ENCODE data around the gene KLF12.

The KLF12 gene

GRCh38 chr13:74103970-74104555 lies 30.1 kb downstream of the KLF12 start:
- peaks cover 7% of the 10 kb centered on the region for H3K9me3 Mint-ChIP-seq
- H3K27ac Mint-ChIP-seq, result no peak overlapping the region
- peaks cover 19% of the 10 kb centered on the region for H3K36me3 Mint-ChIP-seq (ENCODE audit: low read depth)
- no peaks in the 10 kb centered on the region for H3K27me3 Mint-ChIP-seq (ENCODE audit: low read depth)
- peaks cover 11% of the 10 kb centered on the region for H3K4me1 Mint-ChIP-seq (ENCODE audit: low read depth)
- DNase-seq (ENCODE audit: low spot score), result no peak
- H3K4me3 Mint-ChIP-seq, result no peak overlapping the region

- H3K27ac Mint-ChIP-seq, result no peak overlapping the region
- DNase-seq (ENCODE audit: low spot score), result no peak
- peaks cover 19% of the 10 kb centered on the region for H3K36me3 Mint-ChIP-seq (ENCODE audit: low read depth)
- H3K4me3 Mint-ChIP-seq, result no peak overlapping the region
- H3K9me3 Mint-ChIP-seq, result peaks cover 7% of the 10 kb centered on the region
- no peaks in the 10 kb centered on the region for H3K27me3 Mint-ChIP-seq (ENCODE audit: low read depth)
- H3K4me1 Mint-ChIP-seq (ENCODE audit: low read depth), result peaks cover 11% of the 10 kb centered on the region
Measured at GRCh38 chr13:74103196-74103595, 31.0 kb downstream of the KLF12 start.

DNA sequence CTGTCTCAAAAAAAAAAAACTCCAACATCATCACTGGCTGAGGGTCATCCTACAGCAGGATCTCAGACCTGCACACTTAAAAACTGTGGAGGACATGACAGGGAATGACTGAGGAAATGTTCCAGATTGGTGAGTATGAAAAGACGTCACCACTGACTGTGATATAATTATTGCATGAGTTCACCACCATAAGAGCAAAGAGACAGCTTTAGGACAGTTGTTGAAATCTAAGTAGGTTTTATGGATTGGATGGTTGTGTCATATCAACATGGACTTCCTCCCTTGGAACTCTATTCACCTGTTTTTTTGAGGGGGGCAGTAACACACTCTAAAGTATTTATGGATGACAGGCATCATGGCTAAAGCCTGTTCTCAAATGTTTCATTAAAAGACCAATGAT lies 31.5 kb downstream of the KLF12 start:
- no peaks in the 10 kb centered on the region for H3K27me3 Mint-ChIP-seq (ENCODE audit: low read depth)
- H3K9me3 Mint-ChIP-seq, result peaks cover 7% of the 10 kb centered on the region
- H3K4me3 Mint-ChIP-seq, result no peak overlapping the region
- DNase-seq (ENCODE audit: low spot score), result no peak
- no peak overlapping the region for H3K27ac Mint-ChIP-seq
- peaks cover 19% of the 10 kb centered on the region for H3K36me3 Mint-ChIP-seq (ENCODE audit: low read depth)
- peaks cover 11% of the 10 kb centered on the region for H3K4me1 Mint-ChIP-seq (ENCODE audit: low read depth)

DNA sequence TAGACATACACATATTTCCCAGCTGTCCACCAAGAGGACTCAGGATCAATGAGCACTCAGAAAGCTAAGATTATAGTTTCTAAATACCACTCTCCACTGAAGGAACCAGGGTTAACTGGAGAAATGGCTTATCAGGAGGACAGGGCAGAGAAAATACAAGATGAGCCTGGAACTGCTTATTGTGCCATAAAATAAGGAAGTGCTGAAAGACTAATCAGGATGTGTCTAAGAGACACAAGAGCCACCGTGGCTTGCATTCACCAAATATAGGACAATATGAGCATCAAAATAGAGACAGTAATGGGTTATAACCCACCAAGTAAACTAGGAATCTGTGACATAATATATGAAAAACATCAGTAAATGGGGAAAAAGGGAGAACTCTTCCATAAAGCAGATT lies 32.8 kb downstream of the KLF12 start:
- Mint-ChIP-seq H3K36me3 (ENCODE audit: low read depth) (peaks cover 18% of the 10 kb centered on the region), H3K27ac (no peak overlapping the region), H3K27me3 (ENCODE audit: low read depth) (no peaks in the 10 kb centered on the region), H3K4me3 (no peak overlapping the region), H3K4me1 (ENCODE audit: low read depth) (peaks cover 11% of the 10 kb centered on the region), H3K9me3 (peaks cover 7% of the 10 kb centered on the region)
- DNase-seq (ENCODE audit: low spot score), result no peak

GRCh38 chr13:74098077-74098476 lies 36.1 kb downstream of the KLF12 start:
- Mint-ChIP-seq H3K9me3 (peaks cover 7% of the 10 kb centered on the region), H3K36me3 (ENCODE audit: low read depth) (peaks cover 20% of the 10 kb centered on the region), H3K27me3 (ENCODE audit: low read depth) (no peaks in the 10 kb centered on the region), H3K27ac (no peak overlapping the region), H3K4me1 (ENCODE audit: low read depth) (peaks cover 15% of the 10 kb centered on the region), H3K4me3 (no peak overlapping the region)
- no peak for DNase-seq (ENCODE audit: low spot score)

DNA sequence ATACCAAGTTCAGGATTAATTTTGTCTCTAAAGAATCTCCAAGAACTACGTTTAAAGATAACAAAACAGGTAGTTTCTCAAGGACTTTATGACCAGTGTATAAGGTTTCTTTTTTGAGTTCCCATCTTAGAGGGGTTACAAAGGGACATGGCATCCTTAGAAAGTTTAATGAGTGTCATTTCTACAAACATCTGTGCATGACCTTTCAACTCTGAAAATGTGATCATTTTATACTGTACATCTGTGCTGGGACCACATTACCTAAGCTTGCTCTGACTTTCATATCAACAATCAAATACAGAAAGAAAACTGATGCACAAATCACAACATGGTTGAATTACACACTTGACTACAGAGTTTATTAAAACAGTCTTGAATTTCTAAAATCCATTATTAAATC lies 37.1 kb downstream of the KLF12 start:
- Mint-ChIP-seq H3K4me3 (no peak overlapping the region), H3K4me1 (ENCODE audit: low read depth) (peaks cover 20% of the 10 kb centered on the region), H3K9me3 (peaks cover 7% of the 10 kb centered on the region), H3K27me3 (ENCODE audit: low read depth) (no peaks in the 10 kb centered on the region), H3K27ac (no peak overlapping the region), H3K36me3 (ENCODE audit: low read depth) (peaks cover 20% of the 10 kb centered on the region)
- DNase-seq (ENCODE audit: low spot score), result no peak

DNA sequence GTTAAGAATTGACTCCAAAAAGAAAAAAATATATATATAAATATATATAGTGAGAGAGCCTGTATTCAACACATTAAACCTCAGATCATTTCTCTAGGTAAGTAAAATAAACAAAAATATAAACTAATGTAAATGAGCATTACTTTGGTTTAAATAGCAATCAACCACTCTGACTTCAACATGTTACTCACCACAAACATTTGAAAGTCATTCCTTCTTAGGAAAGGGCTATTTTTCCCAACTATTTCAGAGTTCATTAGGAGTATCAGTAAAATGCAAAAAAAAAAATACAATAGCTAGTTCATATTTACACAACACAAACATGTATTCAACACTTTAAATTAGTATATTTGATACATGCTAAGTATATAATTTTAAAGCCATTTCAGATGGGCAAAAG lies 40.5 kb downstream of the KLF12 start:
- no peak overlapping the region for H3K27ac Mint-ChIP-seq

GRCh38 chr13:74092711-74093110 lies 41.5 kb downstream of the KLF12 start:
- peaks cover 37% of the 10 kb centered on the region for H3K4me1 Mint-ChIP-seq (ENCODE audit: low read depth)

More for the DNA sequence above, 40.5 kb downstream of the KLF12 start:
- H3K27me3 Mint-ChIP-seq (ENCODE audit: low read depth), result no peaks in the 10 kb centered on the region
- DNase-seq (ENCODE audit: low spot score), result no peak
- peaks cover 37% of the 10 kb centered on the region for H3K4me1 Mint-ChIP-seq (ENCODE audit: low read depth)
- no peak overlapping the region for H3K4me3 Mint-ChIP-seq
- peaks cover 12% of the 10 kb centered on the region for H3K36me3 Mint-ChIP-seq (ENCODE audit: low read depth)
- no peaks in the 10 kb centered on the region for H3K9me3 Mint-ChIP-seq

DNA sequence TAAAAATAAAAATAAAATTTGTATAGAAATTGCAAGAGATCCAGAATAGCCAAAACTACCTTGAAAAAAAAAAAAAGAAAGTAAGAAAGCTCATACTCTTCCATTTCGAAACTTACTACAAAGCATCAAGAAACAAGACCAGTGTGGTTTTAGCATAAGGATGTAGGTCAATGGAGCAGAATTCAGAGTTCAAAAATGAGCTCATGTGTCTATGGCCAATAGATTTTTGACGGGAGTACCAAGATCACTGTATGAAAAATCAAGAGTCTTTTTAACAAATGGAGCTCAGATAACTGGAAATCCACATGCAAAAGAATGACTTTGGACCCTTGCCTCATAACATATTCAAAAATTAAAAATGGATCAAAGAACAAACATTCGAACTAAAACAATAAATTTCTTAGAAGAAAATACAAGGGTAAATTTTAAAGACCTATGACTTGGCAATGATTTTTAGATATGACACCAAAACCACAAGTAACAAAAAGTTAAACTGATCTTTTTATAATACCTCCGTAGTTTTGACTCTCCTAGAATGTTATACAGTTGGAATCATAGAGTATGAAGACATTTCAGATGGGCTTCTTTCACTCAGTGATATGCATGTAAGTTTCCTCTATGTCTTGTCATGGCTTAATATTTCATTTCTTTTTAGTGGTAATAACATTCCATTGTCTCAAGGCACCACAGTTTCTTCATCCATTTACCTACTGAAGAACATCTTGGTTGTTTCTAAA lies 43.2 kb downstream of the KLF12 start:
- no peaks in the 10 kb centered on the region for H3K9me3 Mint-ChIP-seq
- H3K36me3 Mint-ChIP-seq (ENCODE audit: low read depth), result peaks cover 11% of the 10 kb centered on the region
- DNase-seq (ENCODE audit: low spot score), result no peak
- peak overlapping the region; percentile 58 for H3K4me3 Mint-ChIP-seq
- H3K27ac Mint-ChIP-seq, result peak overlapping the region; percentile 55
- H3K4me1 Mint-ChIP-seq (ENCODE audit: low read depth), result peaks cover 32% of the 10 kb centered on the region
- no peaks in the 10 kb centered on the region for H3K27me3 Mint-ChIP-seq (ENCODE audit: low read depth)

More at GRCh38 chr13:74092711-74093110, 41.5 kb downstream of the KLF12 start:
- H3K9me3 Mint-ChIP-seq, result no peaks in the 10 kb centered on the region
- no peak overlapping the region for H3K4me3 Mint-ChIP-seq
- H3K27me3 Mint-ChIP-seq (ENCODE audit: low read depth), result no peaks in the 10 kb centered on the region
- no peak overlapping the region for H3K27ac Mint-ChIP-seq
- DNase-seq (ENCODE audit: low spot score), result no peak
- H3K36me3 Mint-ChIP-seq (ENCODE audit: low read depth), result peaks cover 12% of the 10 kb centered on the region

- no peak overlapping the region for H3K4me3 Mint-ChIP-seq
Measured at GRCh38 chr13:74090397-74090796, 43.8 kb downstream of the KLF12 start.

DNA sequence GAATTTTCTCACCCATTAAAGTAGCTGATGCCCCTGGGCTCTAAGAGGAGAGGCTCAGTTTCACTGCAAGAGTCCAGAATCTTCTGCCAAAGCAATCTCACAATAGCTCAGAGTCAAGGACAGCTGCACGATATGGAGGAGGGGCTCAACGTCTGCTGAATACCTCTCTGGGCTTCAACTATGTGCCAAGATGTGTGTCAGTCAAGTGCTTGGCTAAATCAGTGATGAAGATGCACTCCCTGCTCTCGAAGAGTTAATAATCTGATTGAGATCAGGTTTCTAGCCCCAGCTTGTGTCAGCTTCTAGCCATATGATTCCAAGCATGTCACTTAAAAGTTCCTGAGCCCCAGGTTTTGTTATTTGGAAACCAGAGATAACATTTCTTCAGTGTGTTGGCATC lies 46.8 kb downstream of the KLF12 start:
- Mint-ChIP-seq H3K4me3 (no peak overlapping the region), H3K36me3 (ENCODE audit: low read depth) (peaks cover 13% of the 10 kb centered on the region), H3K27ac (no peak overlapping the region), H3K9me3 (peaks cover 7% of the 10 kb centered on the region), H3K27me3 (ENCODE audit: low read depth) (no peaks in the 10 kb centered on the region), H3K4me1 (ENCODE audit: low read depth) (peaks cover 25% of the 10 kb centered on the region)
- no peak for DNase-seq (ENCODE audit: low spot score)

More at GRCh38 chr13:74090397-74090796, 43.8 kb downstream of the KLF12 start:
- no peak for DNase-seq (ENCODE audit: low spot score)
- Mint-ChIP-seq H3K36me3 (ENCODE audit: low read depth) (peaks cover 9% of the 10 kb centered on the region), H3K27ac (no peak overlapping the region), H3K4me1 (ENCODE audit: low read depth) (peaks cover 32% of the 10 kb centered on the region), H3K9me3 (no peaks in the 10 kb centered on the region), H3K27me3 (ENCODE audit: low read depth) (no peaks in the 10 kb centered on the region)
